ENCODE data around the gene PLK4. TPM values are rescaled to one million over a fixed set of nuclear protein-coding genes. Genes with fewer than 3 reads are reported as not detected.
A peak's percentile ranks its signal among the peaks of the same experiment; 100 is the strongest.

PLK4 gene
- polyA plus RNA-seq, 2 of the 4 experiments (the other 2 are of a cell fraction), result 18.4 to 34.2 TPM

- ATAC-seq (no peak), DNase-seq (ENCODE audit: low read depth in 1 of 2, low spot score in 1 of 2) (no peak), FAIRE-seq (no peak)
- Histone ChIP-seq H3K4me3 (no peak overlapping the region), H3K4me1 (peaks cover 10% of the 10 kb centered on the region; the same call in 2 of the 3 replicates), H3K9me3 (no peaks in the 10 kb centered on the region), H3K27ac (no peak overlapping the region), H3K4me2 (0 out of 3 replicates have a peak overlapping the region, but pooled peaks have one; percentile 5)
- TF ChIP-seq PHF8 (IDR thresholded peaks at IDR 0.05; ENCODE audit: borderline replicate concordance, low read depth), result no peak
- no peak for TF ChIP-seq MYC (IDR thresholded peaks at IDR 0.05; ENCODE audit: borderline replicate concordance, low read length)
- TF ChIP-seq HMGXB4 (CRISPR knock-in tag; IDR thresholded peaks at IDR 0.05; ENCODE audit: borderline replicate concordance), result no peak
- TF ChIP-seq KDM5A (IDR thresholded peaks at IDR 0.05), result no peak
- TF ChIP-seq NPAS2 (CRISPR knock-in tag; IDR thresholded peaks at IDR 0.05; ENCODE audit: borderline replicate concordance), result no peak
- no peak for TF ChIP-seq BHLHE40 (IDR thresholded peaks at IDR 0.05; ENCODE audit: low read depth, low read length)
- no peak for TF ChIP-seq MAX (IDR thresholded peaks at IDR 0.05)
- no peak for TF ChIP-seq ZNF302 (CRISPR knock-in tag; IDR thresholded peaks at IDR 0.05)
- TF ChIP-seq EP300 (IDR thresholded peaks at IDR 0.05), result no peak
- no peak for TF ChIP-seq CBX2 (IDR thresholded peaks at IDR 0.05; ENCODE audit: borderline replicate concordance, low read depth)
- TF ChIP-seq MAZ (IDR thresholded peaks at IDR 0.05; ENCODE audit: borderline replicate concordance, low read depth, low read length), result no peak
- no peak for TF ChIP-seq HES2 (IDR thresholded peaks at IDR 0.05)
- TF ChIP-seq PBX3 (IDR thresholded peaks at IDR 0.05), result no peak
- no peak for TF ChIP-seq HDAC2 (IDR thresholded peaks at IDR 0.05)
- POLR2A ChIA-PET, result no interaction called here
- CTCF ChIA-PET, result no interaction called here
These were observed 10.4 kb upstream of the PLK4 start for GRCh38 chr4:127870281-127870680.

- DNase-seq (ENCODE audit: low read depth in 1 of 2, low spot score in 1 of 2) (peak in 1 of 2 experiments; percentile 6), ATAC-seq (peak in 1 of 2 experiments; percentile 46; a peak in 2 of 6 replicates), FAIRE-seq (no peak)
- Histone ChIP-seq H3K4me1 (peaks cover 10% of the 10 kb centered on the region; the same call in 2 of the 3 replicates), H3K27ac (no peak overlapping the region), H3K9me3 (no peaks in the 10 kb centered on the region), H3K4me2 (peak overlapping the region; percentile 5; the same call in 1 of the 3 replicates), H3K4me3 (no peak overlapping the region)
- CTCF ChIA-PET, result no interaction called here
- WGBS (ENCODE audit: missing lambda C conversion rate), result 82% methylated on average over 3 of the region's 3 CpGs
- TF ChIP-seq EHMT2 (IDR thresholded peaks at IDR 0.05; ENCODE audit: low read depth) (no peak), TFCP2L1 (CRISPR knock-in tag; IDR thresholded peaks at IDR 0.05) (no peak), MAZ (IDR thresholded peaks at IDR 0.05; ENCODE audit: borderline replicate concordance, low read depth, low read length) (no peak), MAX (IDR thresholded peaks at IDR 0.05) (no peak), SREBF2 (IDR thresholded peaks at IDR 0.05) (no peak), NPAS2 (CRISPR knock-in tag; IDR thresholded peaks at IDR 0.05; ENCODE audit: borderline replicate concordance) (no peak), RARB (CRISPR knock-in tag; IDR thresholded peaks at IDR 0.05) (no peak), USF2 (IDR thresholded peaks at IDR 0.05) (no peak), GATA3 (IDR thresholded peaks at IDR 0.05; ENCODE audit: borderline replicate concordance) (no peak), FOSL2 (IDR thresholded peaks at IDR 0.05) (no peak), FOSL2 (CRISPR knock-in tag; IDR thresholded peaks at IDR 0.05) (no peak), PHF8 (IDR thresholded peaks at IDR 0.05; ENCODE audit: borderline replicate concordance, low read depth) (no peak), HOXA7 (CRISPR knock-in tag; IDR thresholded peaks at IDR 0.05) (no peak), KDM1A (IDR thresholded peaks at IDR 0.05; ENCODE audit: low read depth) (no peak)
- POLR2A ChIA-PET, result no interaction called here
These were observed 10.0 kb upstream of the PLK4 start for GRCh38 chr4:127870688-127871087.

All from A549 (cell line).